ENCODE measurements around the gene ZER1. TPM values are rescaled to one million over a fixed set of nuclear protein-coding genes. Genes with fewer than 3 reads are reported as not detected.

ZER1 gene
- total RNA-seq = 10 to 100 TPM; 31.2 to 42.9 (median 34.1) TPM

DNA sequence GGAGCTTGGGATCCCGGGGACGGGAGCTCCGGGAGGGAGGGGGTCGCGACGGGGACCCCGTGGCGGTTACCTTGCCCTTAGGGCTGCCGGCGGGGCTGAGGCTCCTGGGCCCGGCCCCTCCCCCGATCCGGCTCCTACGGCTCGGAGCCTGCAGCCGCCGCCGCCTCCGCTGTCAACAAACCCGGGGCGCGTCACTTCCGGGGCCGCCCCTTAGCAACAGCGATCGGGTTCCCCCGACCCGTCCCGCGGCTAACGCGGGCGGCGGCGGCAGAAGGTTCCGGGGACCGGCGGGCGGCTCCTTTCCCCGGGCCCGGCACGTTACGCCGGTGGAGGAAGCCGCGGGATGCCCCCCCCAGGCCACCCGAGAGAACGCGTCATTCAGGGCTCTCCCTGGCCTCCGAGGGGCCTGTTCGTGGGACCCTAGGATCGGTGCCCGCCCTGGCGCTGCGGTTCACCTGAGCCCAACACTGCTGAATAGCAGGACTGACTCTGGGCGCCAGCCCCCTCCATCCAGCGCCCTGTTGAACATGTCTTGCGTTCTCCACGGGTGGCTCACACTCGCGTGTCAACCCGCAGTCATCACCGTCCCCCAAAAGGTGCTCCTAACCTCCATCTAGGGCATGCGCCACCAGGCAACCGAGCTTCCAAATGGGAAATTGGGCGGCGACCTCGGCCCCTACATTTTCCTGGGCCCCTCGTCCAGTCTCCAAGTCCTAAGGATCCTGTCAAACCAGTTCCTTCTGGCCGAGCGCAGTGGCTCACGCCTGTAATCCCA is at the start of gene ZER1:
Gene ZER1 (minus strand): TSS at position 183 of the 775 bp plus-strand sequence. CDS start 16,362 bp downstream, outside the sequence.
- Histone ChIP-seq H3K4me1 (peaks cover 4 to 6% of the 10 kb centered on the region in 2 donors), H3K9me3 (no peaks in the 10 kb centered on the region), H3K4me3 (peak within 1 kb of the TSS; percentile 77 to 98 (median 89)), H3K27ac (peak within 1 kb of the TSS; percentile 98), H3K27me3 (no peaks in the 10 kb centered on the region), H3K36me3 (no peaks in the 10 kb centered on the region)
- DNase-seq (ENCODE audit: low spot score in 2 of 2) = peak; percentile 90 to 94
- intact Hi-C loops (cut with DNase I; ENCODE audit: low total_unique reads) = no loop called here
- TF ChIP-seq, protein P1, sequence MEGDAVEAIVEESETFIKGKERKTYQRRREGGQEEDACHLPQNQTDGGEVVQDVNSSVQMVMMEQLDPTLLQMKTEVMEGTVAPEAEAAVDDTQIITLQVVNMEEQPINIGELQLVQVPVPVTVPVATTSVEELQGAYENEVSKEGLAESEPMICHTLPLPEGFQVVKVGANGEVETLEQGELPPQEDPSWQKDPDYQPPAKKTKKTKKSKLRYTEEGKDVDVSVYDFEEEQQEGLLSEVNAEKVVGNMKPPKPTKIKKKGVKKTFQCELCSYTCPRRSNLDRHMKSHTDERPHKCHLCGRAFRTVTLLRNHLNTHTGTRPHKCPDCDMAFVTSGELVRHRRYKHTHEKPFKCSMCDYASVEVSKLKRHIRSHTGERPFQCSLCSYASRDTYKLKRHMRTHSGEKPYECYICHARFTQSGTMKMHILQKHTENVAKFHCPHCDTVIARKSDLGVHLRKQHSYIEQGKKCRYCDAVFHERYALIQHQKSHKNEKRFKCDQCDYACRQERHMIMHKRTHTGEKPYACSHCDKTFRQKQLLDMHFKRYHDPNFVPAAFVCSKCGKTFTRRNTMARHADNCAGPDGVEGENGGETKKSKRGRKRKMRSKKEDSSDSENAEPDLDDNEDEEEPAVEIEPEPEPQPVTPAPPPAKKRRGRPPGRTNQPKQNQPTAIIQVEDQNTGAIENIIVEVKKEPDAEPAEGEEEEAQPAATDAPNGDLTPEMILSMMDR (IDR thresholded peaks at IDR 0.05) = peak in 1 of 3 donors; percentile 9
- peak; percentile 62 to 94 (median 89) for TF ChIP-seq POLR2AphosphoS5 (IDR thresholded peaks at IDR 0.05)
- TF ChIP-seq POLR2A (IDR thresholded peaks at IDR 0.05) = peak; percentile 65

DNA sequence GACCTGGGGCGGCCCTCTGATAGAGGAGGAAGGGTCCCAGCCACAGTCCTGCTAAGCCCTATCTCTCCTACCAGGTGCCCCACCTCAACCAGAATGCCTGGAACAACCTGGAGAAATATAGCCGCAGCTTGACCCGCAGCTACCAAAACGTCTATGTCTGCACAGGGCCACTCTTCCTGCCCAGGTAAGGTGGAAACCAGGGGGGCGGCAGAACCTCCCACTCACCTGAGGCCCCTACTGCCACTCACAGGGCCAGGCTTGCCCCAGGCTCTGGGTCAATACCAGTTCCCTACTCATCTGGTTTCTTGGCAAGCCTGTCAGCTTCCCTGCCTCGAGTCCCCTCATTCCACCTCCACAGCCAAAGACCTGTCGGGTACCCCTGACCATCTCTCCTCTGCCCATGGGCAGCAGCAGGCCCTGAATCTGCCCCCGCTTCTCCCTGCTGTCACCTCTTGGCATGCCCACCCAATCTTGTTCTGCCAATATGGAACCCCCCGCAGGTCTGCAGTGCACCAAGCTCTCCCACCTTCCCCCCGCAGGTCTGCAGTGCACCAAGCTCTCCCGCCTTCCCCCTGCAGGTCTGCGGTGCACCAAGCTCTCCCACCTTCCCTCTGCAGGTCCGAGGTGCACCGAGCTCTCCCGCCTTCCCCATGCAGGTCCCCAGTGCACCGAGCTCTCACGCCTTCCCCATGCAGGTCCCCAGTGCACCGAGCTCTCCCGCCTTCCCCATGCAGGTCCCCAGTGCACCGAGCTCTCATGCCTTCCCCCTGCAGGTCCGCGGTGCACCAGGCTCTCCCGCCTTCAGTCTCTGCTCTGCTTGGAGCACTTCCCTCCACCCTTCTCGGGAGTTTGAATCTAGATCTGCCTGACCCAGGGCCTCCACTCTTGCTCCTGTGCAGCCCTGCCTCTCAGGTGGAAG is 49.2 kb upstream of the ZER1 start:
- H3K27ac ChIP-seq = no peak overlapping the region
- H3K36me3 ChIP-seq = no peaks in the 10 kb centered on the region

DNA sequence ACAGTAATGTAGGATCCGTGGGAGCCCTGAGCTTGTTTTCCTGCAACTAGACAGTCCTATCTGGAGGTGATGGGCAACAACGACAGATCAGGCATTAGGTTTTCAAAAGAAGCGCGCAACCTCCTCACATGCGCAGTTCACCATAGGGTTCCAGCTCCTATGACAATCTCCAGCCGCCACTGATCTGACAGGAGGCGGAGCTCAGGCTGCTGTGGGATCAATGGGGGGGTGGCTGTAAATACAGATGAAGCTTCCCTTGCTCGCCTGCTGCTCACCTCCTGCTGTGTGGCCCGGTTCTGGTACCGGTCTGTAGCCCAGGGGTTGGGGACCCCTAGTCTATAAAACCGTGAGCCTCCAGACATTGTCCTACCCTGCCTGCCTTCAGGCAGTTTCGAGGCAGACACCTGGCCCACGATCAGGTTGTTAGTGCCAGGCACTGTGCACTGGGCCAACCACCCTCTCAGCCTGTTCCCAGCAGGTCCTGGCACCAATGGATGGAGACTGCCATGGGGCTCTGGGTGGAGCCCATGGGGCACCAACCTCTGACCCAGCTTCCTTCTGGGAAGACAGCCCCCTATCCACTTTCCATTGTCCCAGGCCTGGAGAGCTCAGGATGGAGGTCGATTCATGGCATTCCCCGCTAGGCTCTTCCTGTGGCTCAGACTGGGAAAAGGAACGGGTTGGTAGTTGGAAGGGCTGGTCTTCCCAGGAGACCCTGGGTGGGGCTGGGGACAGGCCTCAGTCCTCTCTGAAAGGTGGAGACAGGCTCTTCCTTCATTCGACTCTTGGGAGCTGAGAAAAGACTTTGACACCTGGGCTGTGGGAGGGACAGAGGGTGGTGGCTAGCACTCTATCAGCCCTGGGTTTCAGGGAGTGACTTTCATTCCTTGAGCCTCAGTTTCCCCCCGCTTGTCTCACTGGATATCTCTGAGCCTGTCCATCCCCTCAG is 48.3 kb upstream of the ZER1 start:
- intact Hi-C loops (cut with DNase I; ENCODE audit: low total_unique reads) = loop anchor here (1.0 kb wide), 1 partner anchor 460 kb away; no protein-coding TSS in a partner anchor
- TF ChIP-seq, protein P1 (IDR thresholded peaks at IDR 0.05) = no peak
- TF ChIP-seq POLR2A (IDR thresholded peaks at IDR 0.05) (no peak), POLR2AphosphoS5 (IDR thresholded peaks at IDR 0.05) (no peak)
- Histone ChIP-seq H3K36me3 (no peaks in the 10 kb centered on the region), H3K27me3 (no peaks in the 10 kb centered on the region), H3K4me1 (peaks cover 0 to 5% of the 10 kb centered on the region in 2 donors), H3K4me3 (peak overlapping the region in 2 of 3 donors; percentile 69 to 90), H3K9me3 (no peaks in the 10 kb centered on the region), H3K27ac (no peak overlapping the region)
- no peak for DNase-seq (ENCODE audit: low spot score in 2 of 2)

More for the DNA sequence above, 49.2 kb upstream of the ZER1 start:
- no peaks in the 10 kb centered on the region for H3K9me3 ChIP-seq
- peaks cover 0 to 5% of the 10 kb centered on the region in 2 donors for H3K4me1 ChIP-seq
- intact Hi-C loops (cut with DNase I; ENCODE audit: low total_unique reads) = no loop called here
- H3K4me3 ChIP-seq = no peak overlapping the region
- TF ChIP-seq, protein P1 (IDR thresholded peaks at IDR 0.05) = no peak
- TF ChIP-seq POLR2A (IDR thresholded peaks at IDR 0.05) = no peak
- no peak for TF ChIP-seq POLR2AphosphoS5 (IDR thresholded peaks at IDR 0.05)
- no peak for DNase-seq (ENCODE audit: low spot score in 2 of 2)
- no peaks in the 10 kb centered on the region for H3K27me3 ChIP-seq

DNA sequence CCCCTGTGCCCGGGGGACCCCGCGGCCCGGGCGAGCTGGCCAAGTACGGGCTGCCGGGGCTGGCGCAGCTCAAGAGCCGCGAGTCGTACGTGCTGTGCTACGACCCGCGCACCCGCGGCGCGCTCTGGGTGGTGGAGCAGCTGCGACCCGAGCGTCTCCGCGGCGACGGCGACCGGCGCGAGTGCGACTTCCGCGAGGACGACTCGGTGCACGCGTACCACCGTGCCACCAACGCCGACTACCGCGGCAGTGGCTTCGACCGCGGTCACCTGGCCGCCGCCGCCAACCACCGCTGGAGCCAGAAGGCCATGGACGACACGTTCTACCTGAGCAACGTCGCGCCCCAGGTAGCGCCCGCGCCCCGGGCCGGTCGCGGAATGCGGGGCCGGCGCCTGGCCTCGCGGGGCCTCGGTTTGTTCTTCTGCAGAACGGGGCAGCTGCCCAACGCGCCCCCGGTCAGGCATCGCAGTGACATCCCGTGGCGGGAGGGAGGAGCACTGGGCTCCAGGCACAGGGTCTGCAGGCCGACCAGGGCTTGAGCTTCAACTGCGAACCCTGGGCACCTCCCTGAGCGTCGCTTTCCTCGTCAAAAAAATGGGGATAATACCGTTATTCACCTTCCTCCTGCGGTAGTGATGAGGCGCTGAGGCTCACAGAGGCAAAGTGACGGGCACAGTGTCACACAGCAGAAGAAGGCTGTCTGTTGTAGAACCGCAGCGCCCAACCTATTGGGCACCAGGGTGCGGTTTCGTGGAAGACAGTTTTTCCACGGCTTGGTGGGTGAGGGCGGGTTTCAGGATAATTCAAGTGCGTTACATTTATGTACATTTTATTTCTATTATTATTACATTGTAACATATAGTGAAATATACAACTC is 47.4 kb upstream of the ZER1 start:
- no peaks in the 10 kb centered on the region for H3K27me3 ChIP-seq
- intact Hi-C loops (cut with DNase I; ENCODE audit: low total_unique reads) = loop anchor here (1.0 kb wide), 1 partner anchor 459 kb away; no protein-coding TSS in a partner anchor
- TF ChIP-seq POLR2A (IDR thresholded peaks at IDR 0.05) = no peak
- H3K36me3 ChIP-seq = no peaks in the 10 kb centered on the region
- H3K9me3 ChIP-seq = no peaks in the 10 kb centered on the region
- no peak for DNase-seq (ENCODE audit: low spot score in 2 of 2)
- peaks cover 0 to 5% of the 10 kb centered on the region in 2 donors for H3K4me1 ChIP-seq
- H3K4me3 ChIP-seq = peak overlapping the region; percentile 67 to 90 (median 69)
- peak overlapping the region; percentile 67 to 88 for H3K27ac ChIP-seq

All from breast epithelium (tissue), 4 donors.